ENCODE data around the gene ARHGEF28. TPM values are rescaled to one million over a fixed set of nuclear protein-coding genes. Genes with fewer than 3 reads are reported as not detected.
A peak's percentile ranks its signal among the peaks of the same experiment; 100 is the strongest.

The ARHGEF28 gene
- total RNA-seq, 4 donors from 2014 or later: 16.9 to 29.7 (median 25.7) TPM

GRCh38 chr5:73764586-73764985, 138.6 kb downstream of the ARHGEF28 start:
- 75 to 100% methylated on average over 1 to 2 of the region's 2 CpGs for WGBS, 2 donors (ENCODE audit: low coverage in 1 of 2)
- no peak for ATAC-seq
- Histone ChIP-seq H3K27ac (no peak overlapping the region), H3K4me3 (no peak overlapping the region), H3K4me1 (peaks cover 0 to 10% (median 0%) of the 10 kb centered on the region in 3 donors), H3K9me3 (peaks cover 0 to 4% (median 0%) of the 10 kb centered on the region in 3 donors), H3K27me3 (no peaks in the 10 kb centered on the region), H3K36me3 (no peaks in the 10 kb centered on the region)
- no peak for TF ChIP-seq POLR2A (IDR thresholded peaks at IDR 0.05)

- Histone ChIP-seq H3K4me1 (peaks cover 0 to 5% (median 0%) of the 10 kb centered on the region in 3 donors), H3K27me3 (no peaks in the 10 kb centered on the region), H3K9me3 (peaks cover 0 to 4% (median 0%) of the 10 kb centered on the region in 3 donors), H3K27ac (no peak overlapping the region), H3K4me3 (no peak overlapping the region), H3K36me3 (no peaks in the 10 kb centered on the region)
- ATAC-seq: no peak
- TF ChIP-seq EP300 (IDR thresholded peaks at IDR 0.05) (no peak), POLR2A (IDR thresholded peaks at IDR 0.05) (no peak), CTCF (IDR thresholded peaks at IDR 0.05) (no peak), POLR2AphosphoS5 (IDR thresholded peaks at IDR 0.05) (no peak)
Observed at GRCh38 chr5:73764996-73765395, 139.0 kb downstream of the ARHGEF28 start.

- TF ChIP-seq CTCF (IDR thresholded peaks at IDR 0.05) (no peak), POLR2A (IDR thresholded peaks at IDR 0.05) (no peak), POLR2AphosphoS5 (IDR thresholded peaks at IDR 0.05) (no peak), EP300 (IDR thresholded peaks at IDR 0.05) (no peak)
- ATAC-seq: no peak
- Histone ChIP-seq H3K4me3 (no peak overlapping the region), H3K9me3 (peaks cover 0 to 4% (median 0%) of the 10 kb centered on the region in 3 donors), H3K4me1 (peaks cover 0 to 11% (median 3%) of the 10 kb centered on the region in 3 donors), H3K27me3 (no peaks in the 10 kb centered on the region), H3K27ac (no peak overlapping the region), H3K36me3 (no peaks in the 10 kb centered on the region)
- WGBS, 2 donors (ENCODE audit: low coverage in 1 of 2): 93 to 100% methylated on average over 2 of the region's 2 CpGs
Observed at GRCh38 chr5:73766902-73767301, 140.9 kb downstream of the ARHGEF28 start.

GRCh38 chr5:73770172-73771025, 144.4 kb downstream of the ARHGEF28 start:
- Histone ChIP-seq H3K27ac (peak overlapping the region in 3 of 4 donors; percentile 6 to 46 (median 6)), H3K4me1 (peaks cover 0 to 11% (median 3%) of the 10 kb centered on the region in 3 donors), H3K27me3 (no peaks in the 10 kb centered on the region), H3K9me3 (peaks cover 0 to 4% (median 0%) of the 10 kb centered on the region in 3 donors), H3K36me3 (no peaks in the 10 kb centered on the region), H3K4me3 (no peak overlapping the region)
- WGBS, 2 donors (ENCODE audit: low coverage in 1 of 2): 22 to 30% methylated on average over 5 to 6 of the region's 6 CpGs
- TF ChIP-seq POLR2A (IDR thresholded peaks at IDR 0.05) (no peak), POLR2AphosphoS5 (IDR thresholded peaks at IDR 0.05) (no peak), EP300 (IDR thresholded peaks at IDR 0.05) (no peak), CTCF (IDR thresholded peaks at IDR 0.05) (no peak)
- ATAC-seq: no peak

GRCh38 chr5:73774924-73775323, 148.9 kb downstream of the ARHGEF28 start:
- no peak overlapping the region for H3K27ac ChIP-seq
- TF ChIP-seq EP300 (IDR thresholded peaks at IDR 0.05): no peak
- H3K9me3 ChIP-seq: no peaks in the 10 kb centered on the region
- peaks cover 0 to 15% of the 10 kb centered on the region in 2 donors for H3K36me3 ChIP-seq
- H3K4me3 ChIP-seq: no peak overlapping the region
- H3K27me3 ChIP-seq: no peaks in the 10 kb centered on the region
- 55 to 76% methylated on average over 3 of the region's 3 CpGs for WGBS, 2 donors (ENCODE audit: low coverage in 1 of 2)
- H3K4me1 ChIP-seq: peaks cover 0 to 11% (median 3%) of the 10 kb centered on the region in 3 donors
- ATAC-seq: no peak

- no peak for ATAC-seq
- WGBS, 2 donors (ENCODE audit: low coverage in 1 of 2): 71 to 97% methylated on average over 5 of the region's 5 CpGs
- H3K27me3 ChIP-seq: no peaks in the 10 kb centered on the region
Observed at GRCh38 chr5:73776405-73776804, 150.4 kb downstream of the ARHGEF28 start.

More at GRCh38 chr5:73776405-73776804, 150.4 kb downstream of the ARHGEF28 start:
- no peak overlapping the region for H3K4me3 ChIP-seq
- no peaks in the 10 kb centered on the region for H3K9me3 ChIP-seq
- TF ChIP-seq CTCF (IDR thresholded peaks at IDR 0.05): no peak
- no peak for TF ChIP-seq EP300 (IDR thresholded peaks at IDR 0.05)
- no peak for TF ChIP-seq POLR2AphosphoS5 (IDR thresholded peaks at IDR 0.05)
- TF ChIP-seq POLR2A (IDR thresholded peaks at IDR 0.05): no peak
- no peaks in the 10 kb centered on the region for H3K4me1 ChIP-seq
- no peak overlapping the region for H3K27ac ChIP-seq
- H3K36me3 ChIP-seq: peaks cover 0 to 24% of the 10 kb centered on the region in 2 donors
